Chondrocyte (in vitro differentiated cells): ENCODE data around the gene ABCC3. TPM values are rescaled to one million over a fixed set of nuclear protein-coding genes. Genes with fewer than 3 reads are reported as not detected.
A peak's percentile ranks its signal among the peaks of the same experiment; 100 is the strongest.

Experiments used
- DNase-seq: peaks from one replicate; pipeline ENCODE4 v3.0.0; 2021; ENCODE audit warnings: mixed read lengths, low spot score
- H3K27ac Mint-ChIP-seq: one replicate; pipeline ENCODE4 v1.8.0; 2021; ENCODE audit warnings: mild to moderate bottlenecking, moderate library complexity, mixed read lengths; ENCODE audit not compliant: unreplicated experiment
- H3K27me3 Mint-ChIP-seq: 2 replicates; pipeline ENCODE4 v1.8.0; 2021; ENCODE audit warnings: low read depth, mixed read lengths
- H3K36me3 Mint-ChIP-seq: 2 replicates; pipeline ENCODE4 v1.8.0; 2021; ENCODE audit warnings: low read depth, mixed read lengths
- H3K4me1 Mint-ChIP-seq: 2 replicates; pipeline ENCODE4 v1.8.0; 2021; ENCODE audit warnings: low read depth, mild to moderate bottlenecking, mixed read lengths
- H3K4me3 Mint-ChIP-seq: one replicate; pipeline ENCODE4 v1.8.0; 2021; ENCODE audit warnings: mild to moderate bottlenecking, moderate library complexity, mixed read lengths; ENCODE audit not compliant: unreplicated experiment
- H3K9me3 Mint-ChIP-seq: 2 replicates; pipeline ENCODE4 v1.8.0; 2021; ENCODE audit warnings: low read depth, mixed read lengths
- CTCF ChIP-seq: fragments of 200-600 bp; sonication (generic); IDR thresholded peaks from 2 replicates; pipeline ENCODE4 v1.5.0; 2021; ENCODE audit warnings: antibody characterized with exemption, mild to moderate bottlenecking, moderate library complexity
- total RNA-seq: library from RNA; stranded (reverse); gene quantifications from 3 replicates; pipeline ENCODE4 v1.2.1, GENCODE V29; 2021

The ABCC3 gene
- total RNA-seq, 1 donor from 2014 or later: 2.8 TPM

- Mint-ChIP-seq H3K4me1 (peaks cover under 1% of the 10 kb centered on the region), H3K27ac (no peak overlapping the region), H3K36me3 (no peaks in the 10 kb centered on the region)
These were observed 39.8 kb upstream of the ABCC3 start for GRCh38 chr17:50594892-50595291.

GRCh38 chr17:50596191-50597037 is 38.3 kb upstream of the ABCC3 start:
- no peaks in the 10 kb centered on the region for H3K4me1 Mint-ChIP-seq
- no peak for DNase-seq
- peaks cover 4% of the 10 kb centered on the region for H3K27me3 Mint-ChIP-seq
- no peaks in the 10 kb centered on the region for H3K9me3 Mint-ChIP-seq
- no peak overlapping the region for H3K27ac Mint-ChIP-seq
- H3K4me3 Mint-ChIP-seq: no peak overlapping the region
- TF ChIP-seq CTCF: peak; percentile 52
- H3K36me3 Mint-ChIP-seq: no peaks in the 10 kb centered on the region

More at GRCh38 chr17:50594892-50595291, 39.8 kb upstream of the ABCC3 start:
- no peak for DNase-seq
- Mint-ChIP-seq H3K9me3 (no peaks in the 10 kb centered on the region), H3K27me3 (peaks cover 4% of the 10 kb centered on the region), H3K4me3 (no peak overlapping the region)
- TF ChIP-seq CTCF: no peak

- Mint-ChIP-seq H3K27ac (no peak overlapping the region), H3K27me3 (peaks cover 7% of the 10 kb centered on the region), H3K4me1 (peaks cover 3% of the 10 kb centered on the region), H3K36me3 (no peaks in the 10 kb centered on the region), H3K4me3 (no peak overlapping the region), H3K9me3 (no peaks in the 10 kb centered on the region)
- DNase-seq: no peak
- TF ChIP-seq CTCF: no peak
These were observed 36.2 kb upstream of the ABCC3 start for GRCh38 chr17:50598487-50598886.

GRCh38 chr17:50599606-50600005 is 35.1 kb upstream of the ABCC3 start:
- no peaks in the 10 kb centered on the region for H3K36me3 Mint-ChIP-seq
- peaks cover 7% of the 10 kb centered on the region for H3K27me3 Mint-ChIP-seq
- H3K4me1 Mint-ChIP-seq: peaks cover 9% of the 10 kb centered on the region
- no peak for TF ChIP-seq CTCF
- H3K9me3 Mint-ChIP-seq: no peaks in the 10 kb centered on the region
- no peak for DNase-seq
- H3K27ac Mint-ChIP-seq: no peak overlapping the region
- no peak overlapping the region for H3K4me3 Mint-ChIP-seq

- no peak overlapping the region for H3K27ac Mint-ChIP-seq
- H3K4me1 Mint-ChIP-seq: peaks cover 19% of the 10 kb centered on the region
- no peaks in the 10 kb centered on the region for H3K9me3 Mint-ChIP-seq
- no peak for TF ChIP-seq CTCF
- no peak overlapping the region for H3K4me3 Mint-ChIP-seq
- no peaks in the 10 kb centered on the region for H3K36me3 Mint-ChIP-seq
- H3K27me3 Mint-ChIP-seq: peaks cover 5% of the 10 kb centered on the region
- no peak for DNase-seq
These were observed 32.8 kb upstream of the ABCC3 start for GRCh38 chr17:50601823-50602375.
